Peyer's patch (tissue), 4 donors: Measurements from ENCODE around the gene LRRN3. TPM values are rescaled to one million over a fixed set of nuclear protein-coding genes. Genes with fewer than 3 reads are reported as not detected.

Experiments used
- DNase-seq, 3 donors: peaks; one replicate each; pipeline ENCODE4 v3.0.0-alpha.2; 2017 to 2019
- H3K27ac ChIP-seq, 4 donors: fragments of 200-600 bp; sonication (generic); one replicate each; pipeline ENCODE4 v1.5.1; 2016 to 2019
- H3K27me3 ChIP-seq, 2 donors: fragments of 200-600 bp; sonication (generic); one replicate each; pipeline ENCODE4 v1.5.1; 2019
- H3K36me3 ChIP-seq, 3 donors: fragments of 200-600 bp; sonication (generic); one replicate each; pipeline ENCODE4 v1.5.1; 2016 to 2019
- H3K4me1 ChIP-seq, 4 donors: fragments of 200-600 bp; sonication (generic); one replicate each; pipeline ENCODE4 v1.5.1; 2016 to 2019
- H3K4me3 ChIP-seq, 4 donors: fragments of 200-600 bp; sonication (generic); 1 replicate in 3 of 4; 2 replicates in 1 of 4; pipeline ENCODE4 v1.5.1; 2016 to 2019; ENCODE audit warnings: mild to moderate bottlenecking in 1 of 4
- H3K9me3 ChIP-seq, 4 donors: fragments of 200-600 bp; sonication (generic); one replicate each; pipeline ENCODE4 v1.5.1; 2016 to 2019; ENCODE audit warnings: mild to moderate bottlenecking in 1 of 4
- POLR2A ChIP-seq, 2 donors: fragments of 450-650 bp; IDR thresholded peaks; one replicate each; pipeline ENCODE4 v1.5.1; 2017; ENCODE audit warnings: antibody characterized with exemption in 2 of 2, mild to moderate bottlenecking in 2 of 2, moderate library complexity in 2 of 2
- total RNA-seq, 4 donors: library from RNA; depleted of rRNA; stranded (reverse); fragments of >200 nt; gene quantifications; one replicate each; pipeline ENCODE4 v1.1.0, GENCODE V29; 2016
- TF ChIP-seq, protein P1 (sequence below), 6 experiments: fragments of 450-650 bp in 4 of 6; fragments of 200-600 bp in 2 of 6; sonication (generic) in 1 of 6; IDR thresholded peaks; one replicate each; pipeline ENCODE4 v1.5.1; 2017 to 2019; ENCODE audit warnings: antibody characterized with exemption in 6 of 6, mild to moderate bottlenecking in 3 of 6, moderate library complexity in 1 of 6

Gene LRRN3
- under 1 TPM in 2 of 4 donors, not detected in 2; 0.40 to 0.53 TPM for total RNA-seq

DNA sequence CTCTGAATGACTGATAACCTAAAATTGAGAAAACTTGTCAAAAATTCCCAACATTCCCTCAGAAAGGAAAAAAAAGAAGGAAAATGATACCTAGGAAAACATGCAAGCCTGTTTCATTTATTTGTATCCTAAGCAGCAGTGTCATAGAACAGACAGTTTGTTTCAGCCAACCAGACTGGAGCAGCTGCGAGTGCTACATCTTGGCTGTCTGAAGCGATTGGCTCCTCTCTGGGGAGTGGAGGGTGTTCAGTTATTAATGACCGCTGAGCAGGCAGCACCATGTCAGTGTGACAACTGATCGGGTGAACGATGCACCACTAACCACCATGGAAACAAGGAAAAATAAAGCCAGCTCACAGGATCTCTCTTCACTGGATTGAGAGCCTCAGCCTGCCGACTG is at the start of gene LRRN3:
Gene LRRN3 (plus strand): TSS at position 282 of the 400 bp plus-strand sequence. CDS start 31,646 bp downstream, outside the sequence.
- Histone ChIP-seq H3K4me1 (no peaks in the 10 kb centered on the region), H3K27me3 (no peaks in the 10 kb centered on the region), H3K36me3 (no peaks in the 10 kb centered on the region), H3K9me3 (no peaks in the 10 kb centered on the region), H3K27ac (peak within 1 kb of the TSS in 1 of 4 donors; percentile 22), H3K4me3 (peak within 1 kb of the TSS; percentile 2 to 22 (median 12))
- TF ChIP-seq, protein P1, sequence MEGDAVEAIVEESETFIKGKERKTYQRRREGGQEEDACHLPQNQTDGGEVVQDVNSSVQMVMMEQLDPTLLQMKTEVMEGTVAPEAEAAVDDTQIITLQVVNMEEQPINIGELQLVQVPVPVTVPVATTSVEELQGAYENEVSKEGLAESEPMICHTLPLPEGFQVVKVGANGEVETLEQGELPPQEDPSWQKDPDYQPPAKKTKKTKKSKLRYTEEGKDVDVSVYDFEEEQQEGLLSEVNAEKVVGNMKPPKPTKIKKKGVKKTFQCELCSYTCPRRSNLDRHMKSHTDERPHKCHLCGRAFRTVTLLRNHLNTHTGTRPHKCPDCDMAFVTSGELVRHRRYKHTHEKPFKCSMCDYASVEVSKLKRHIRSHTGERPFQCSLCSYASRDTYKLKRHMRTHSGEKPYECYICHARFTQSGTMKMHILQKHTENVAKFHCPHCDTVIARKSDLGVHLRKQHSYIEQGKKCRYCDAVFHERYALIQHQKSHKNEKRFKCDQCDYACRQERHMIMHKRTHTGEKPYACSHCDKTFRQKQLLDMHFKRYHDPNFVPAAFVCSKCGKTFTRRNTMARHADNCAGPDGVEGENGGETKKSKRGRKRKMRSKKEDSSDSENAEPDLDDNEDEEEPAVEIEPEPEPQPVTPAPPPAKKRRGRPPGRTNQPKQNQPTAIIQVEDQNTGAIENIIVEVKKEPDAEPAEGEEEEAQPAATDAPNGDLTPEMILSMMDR (IDR thresholded peaks at IDR 0.05): no peak
- TF ChIP-seq POLR2A (IDR thresholded peaks at IDR 0.05): no peak
- peak in 2 of 3 donors; percentile 20 to 53 for DNase-seq

DNA sequence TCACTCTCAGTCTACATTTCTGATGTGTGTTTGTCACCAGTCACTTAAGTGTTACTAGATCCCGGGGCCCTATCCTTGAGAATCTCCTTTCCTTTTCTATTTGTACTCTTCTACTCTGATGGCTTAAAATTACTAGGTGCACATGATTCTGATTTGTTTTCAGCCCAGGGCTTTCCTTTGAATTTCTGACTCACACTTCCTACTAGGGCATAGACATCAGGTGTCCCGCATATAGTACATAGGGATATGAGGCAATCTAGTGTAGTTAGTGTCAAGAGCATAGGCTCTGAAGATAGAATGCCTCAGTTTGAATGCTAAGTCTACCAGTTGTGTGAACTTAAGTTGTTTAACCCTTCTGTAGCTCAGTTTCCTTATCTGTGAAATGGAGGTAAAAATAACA is 49.4 kb upstream of the LRRN3 start:
- Histone ChIP-seq H3K4me3 (no peak overlapping the region), H3K27ac (no peak overlapping the region), H3K27me3 (no peaks in the 10 kb centered on the region), H3K9me3 (no peaks in the 10 kb centered on the region), H3K36me3 (no peaks in the 10 kb centered on the region), H3K4me1 (no peaks in the 10 kb centered on the region)
- DNase-seq: no peak
- TF ChIP-seq, protein P1 (IDR thresholded peaks at IDR 0.05): no peak
- no peak for TF ChIP-seq POLR2A (IDR thresholded peaks at IDR 0.05)

DNA sequence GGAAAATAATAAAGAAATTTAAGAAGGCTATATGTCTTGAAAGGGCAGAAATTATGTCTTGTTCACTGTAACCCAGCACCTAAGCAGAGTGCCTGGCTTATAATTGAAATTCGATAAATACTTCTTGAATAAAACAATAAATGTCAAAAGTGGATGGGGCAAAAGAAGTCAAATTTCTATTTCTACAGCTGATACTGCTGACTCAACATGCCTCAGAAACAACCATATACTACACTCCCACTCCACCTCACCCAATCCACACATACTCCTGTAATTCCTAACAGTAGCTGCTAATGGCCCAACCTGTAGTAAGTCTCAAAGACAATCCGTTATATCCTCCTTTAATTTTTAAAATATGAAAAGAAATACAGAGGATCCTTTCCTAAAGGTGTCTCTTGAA is 48.1 kb upstream of the LRRN3 start:
- TF ChIP-seq, protein P1 (IDR thresholded peaks at IDR 0.05): no peak
- TF ChIP-seq POLR2A (IDR thresholded peaks at IDR 0.05): no peak
- Histone ChIP-seq H3K9me3 (no peaks in the 10 kb centered on the region), H3K27me3 (no peaks in the 10 kb centered on the region), H3K4me3 (no peak overlapping the region), H3K4me1 (no peaks in the 10 kb centered on the region), H3K36me3 (no peaks in the 10 kb centered on the region), H3K27ac (no peak overlapping the region)
- DNase-seq: no peak

DNA sequence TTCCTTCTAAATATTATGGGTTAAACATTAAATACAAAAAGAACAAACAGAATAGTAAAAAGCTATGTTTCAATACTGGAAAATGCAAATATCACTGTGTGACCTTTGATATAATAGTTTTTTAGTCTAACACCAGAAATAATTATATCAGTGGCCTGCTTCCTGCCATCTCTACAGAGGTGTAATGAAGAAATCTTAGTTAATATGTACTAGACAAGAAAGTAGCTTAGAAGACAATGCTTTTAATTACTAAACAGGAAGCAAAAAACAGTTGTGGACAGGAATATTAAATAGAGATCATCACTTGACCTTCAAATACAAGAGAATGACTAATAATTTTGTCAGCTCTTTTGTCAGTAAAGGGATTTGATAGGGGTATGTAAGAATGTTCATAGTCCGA is 47.4 kb upstream of the LRRN3 start:
- TF ChIP-seq, protein P1 (IDR thresholded peaks at IDR 0.05): no peak
- no peak for TF ChIP-seq POLR2A (IDR thresholded peaks at IDR 0.05)
- no peak overlapping the region for H3K27ac ChIP-seq
- H3K27me3 ChIP-seq: no peaks in the 10 kb centered on the region
- no peak overlapping the region for H3K4me3 ChIP-seq
- no peaks in the 10 kb centered on the region for H3K4me1 ChIP-seq
- H3K9me3 ChIP-seq: no peaks in the 10 kb centered on the region
- no peaks in the 10 kb centered on the region for H3K36me3 ChIP-seq
- DNase-seq: no peak

DNA sequence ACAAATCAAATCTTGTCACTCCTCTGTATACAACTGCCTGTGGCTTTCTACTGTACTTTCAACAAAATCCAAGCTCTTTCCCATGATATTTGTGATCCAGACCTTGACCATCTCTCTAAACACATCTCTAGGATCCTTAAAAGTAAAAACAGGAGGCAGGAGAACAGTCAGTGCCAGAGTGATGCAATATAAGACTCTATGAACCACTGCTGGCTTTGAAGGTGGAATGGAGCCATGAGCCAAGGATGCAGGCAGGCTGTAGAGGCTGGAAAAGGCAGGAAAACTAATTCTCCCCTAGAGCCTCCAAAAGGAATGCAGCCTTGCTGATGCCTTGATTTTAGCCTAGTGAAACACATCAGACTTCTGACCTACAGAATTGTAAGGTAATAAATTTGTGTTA is 45.5 kb upstream of the LRRN3 start:
- no peaks in the 10 kb centered on the region for H3K36me3 ChIP-seq
- no peak overlapping the region for H3K27ac ChIP-seq
- no peaks in the 10 kb centered on the region for H3K9me3 ChIP-seq
- H3K27me3 ChIP-seq: no peaks in the 10 kb centered on the region
- H3K4me3 ChIP-seq: no peak overlapping the region
- TF ChIP-seq, protein P1 (IDR thresholded peaks at IDR 0.05): no peak
- TF ChIP-seq POLR2A (IDR thresholded peaks at IDR 0.05): no peak
- DNase-seq: no peak
- H3K4me1 ChIP-seq: no peaks in the 10 kb centered on the region

DNA sequence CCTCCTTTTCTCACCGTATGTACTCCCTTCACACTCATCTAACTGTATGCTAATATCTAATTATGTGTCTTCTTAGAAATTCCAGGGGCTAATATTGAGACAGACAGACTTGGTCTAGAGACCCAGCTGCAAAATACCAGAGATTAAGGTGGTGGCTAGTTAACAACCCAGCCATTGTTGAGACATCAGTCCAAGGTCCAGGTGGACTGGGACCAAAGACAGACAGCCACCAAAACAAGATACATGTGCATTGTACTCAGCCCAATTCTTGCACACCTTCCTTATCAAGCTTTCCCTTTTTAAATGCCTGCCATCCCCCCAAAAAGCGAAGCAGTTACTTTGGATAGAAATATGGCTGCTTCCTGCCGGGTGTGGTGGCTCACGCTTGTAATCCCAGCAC is 43.3 kb upstream of the LRRN3 start:
- H3K9me3 ChIP-seq: no peaks in the 10 kb centered on the region
- no peak overlapping the region for H3K4me3 ChIP-seq
- no peak overlapping the region for H3K27ac ChIP-seq
- H3K36me3 ChIP-seq: no peaks in the 10 kb centered on the region
- TF ChIP-seq POLR2A (IDR thresholded peaks at IDR 0.05): no peak
- TF ChIP-seq, protein P1 (IDR thresholded peaks at IDR 0.05): no peak
- DNase-seq: no peak
- no peaks in the 10 kb centered on the region for H3K4me1 ChIP-seq
- no peaks in the 10 kb centered on the region for H3K27me3 ChIP-seq
